ENCODE measurements around the gene TGFB1I1. TPM values are rescaled to one million over a fixed set of nuclear protein-coding genes. Genes with fewer than 3 reads are reported as not detected.

Gene TGFB1I1
- total and polyA plus RNA-seq, 2 donors (not counting 1 experiment from before 2014, with no cell fraction given), result 0.16 to 4.0 TPM

GRCh38 chr16:31423801-31424200 is 48.2 kb upstream of the TGFB1I1 start:
- H3K27me3 Mint-ChIP-seq, result peaks cover 15% of the 10 kb centered on the region
- Histone ChIP-seq H3K4me3 (ENCODE audit: control extremely low read depth in 1 of 5, extremely low read depth in 1 of 5, insufficient read depth in 1 of 5, low read depth in 2 of 5, low read length in 4 of 5) (no peak overlapping the region), H3K27me3 (replicated peaks in 1 of 4; ENCODE audit: control extremely low read depth in 1 of 4, control insufficient read depth in 3 of 4, insufficient read depth in 4 of 4, low read length in 3 of 4) (no peaks in the 10 kb centered on the region), H3K4me1 (ENCODE audit: control insufficient read depth in 2 of 2, insufficient read depth in 2 of 2, low read length in 2 of 2) (peaks cover 3 to 7% of the 10 kb centered on the region in 2 donors), H3K79me2 (ENCODE audit: control insufficient read depth, insufficient read depth, low read length) (no peaks in the 10 kb centered on the region), H3K36me3 (replicated peaks in 1 of 2; ENCODE audit: control extremely low read depth in 1 of 2, control insufficient read depth in 1 of 2, extremely low read depth in 1 of 2, insufficient read depth in 2 of 2, low read length in 1 of 2) (no peaks in the 10 kb centered on the region), H3K9me3 (ENCODE audit: control extremely low read depth in 1 of 3, control insufficient read depth in 2 of 3, insufficient read depth in 1 of 3, low read length in 2 of 3) (peaks cover 0 to 9% (median 0%) of the 10 kb centered on the region in 3 donors), H4K20me1 (ENCODE audit: control insufficient read depth, insufficient read depth, low read length, poor library complexity, severe bottlenecking) (no peaks in the 10 kb centered on the region), H2AFZ (ENCODE audit: insufficient read depth, low read depth, low read length, poor library complexity, severe bottlenecking) (no peak overlapping the region), H3K27ac (ENCODE audit: low read length in 2 of 2) (no peak overlapping the region), H3K9ac (ENCODE audit: low read length) (no peak overlapping the region), H3K4me2 (replicated peaks; ENCODE audit: low read depth, low read length, poor library complexity, severe bottlenecking) (no peak overlapping the region)
- WGBS (ENCODE audit: insufficient coverage), result 88% methylated on average over 9 of the region's 12 CpGs
- H3K4me3 Mint-ChIP-seq, result no peak overlapping the region
- ATAC-seq (ENCODE audit: low read depth) (no peak), DNase-seq (no peak)
- POLR2A ChIA-PET, result interaction anchor here (0.7 kb wide), 1 partner anchor 461 kb away, joined by 5 read pairs; no protein-coding TSS in a partner anchor
- no peaks in the 10 kb centered on the region for H3K4me1 Mint-ChIP-seq
- no peak overlapping the region for H3K27ac Mint-ChIP-seq
- no peaks in the 10 kb centered on the region for H3K9me3 Mint-ChIP-seq (ENCODE audit: insufficient read depth)
- TF ChIP-seq EZH2 (IDR thresholded peaks at IDR 0.05; ENCODE audit: borderline replicate concordance, insufficient read depth, low read depth, low read length, poor library complexity, severe bottlenecking), result no peak
- no peak for TF ChIP-seq CTCF (IDR thresholded peaks at IDR 0.05)
- CTCF ChIA-PET, result no interaction called here
- intact Hi-C loops (cut with micrococcal nuclease), result no loop called here

- CTCF ChIA-PET, result interaction anchor here (0.7 to 1.6 kb wide), 3 partner anchors 16 to 473 kb away, joined by 3 to 6 read pairs (median 3); partner anchors contain the start of gene ZNF843
- Mint-ChIP-seq H3K4me3 (peak overlapping the region; percentile 37), H3K4me1 (peaks cover 2% of the 10 kb centered on the region), H3K27ac (no peak overlapping the region), H3K27me3 (peaks cover 15% of the 10 kb centered on the region), H3K9me3 (ENCODE audit: insufficient read depth) (no peaks in the 10 kb centered on the region)
- TF ChIP-seq CTCF (IDR thresholded peaks at IDR 0.05) (no peak), EZH2 (IDR thresholded peaks at IDR 0.05; ENCODE audit: borderline replicate concordance, insufficient read depth, low read depth, low read length, poor library complexity, severe bottlenecking) (no peak)
- Histone ChIP-seq H3K27me3 (replicated peaks in 1 of 4; ENCODE audit: control extremely low read depth in 1 of 4, control insufficient read depth in 3 of 4, insufficient read depth in 4 of 4, low read length in 3 of 4) (no peaks in the 10 kb centered on the region), H4K20me1 (ENCODE audit: control insufficient read depth, insufficient read depth, low read length, poor library complexity, severe bottlenecking) (no peaks in the 10 kb centered on the region), H3K36me3 (replicated peaks in 1 of 2; ENCODE audit: control extremely low read depth in 1 of 2, control insufficient read depth in 1 of 2, extremely low read depth in 1 of 2, insufficient read depth in 2 of 2, low read length in 1 of 2) (no peaks in the 10 kb centered on the region), H3K4me1 (ENCODE audit: control insufficient read depth in 2 of 2, insufficient read depth in 2 of 2, low read length in 2 of 2) (peaks cover 3 to 7% of the 10 kb centered on the region in 2 donors), H3K9ac (ENCODE audit: low read length) (no peak overlapping the region), H3K4me3 (ENCODE audit: control extremely low read depth in 1 of 5, extremely low read depth in 1 of 5, insufficient read depth in 1 of 5, low read depth in 2 of 5, low read length in 4 of 5) (peak overlapping the region in 4 of 5 experiments; percentile 2 to 40 (median 20)), H2AFZ (ENCODE audit: insufficient read depth, low read depth, low read length, poor library complexity, severe bottlenecking) (peak overlapping the region; percentile 62), H3K4me2 (replicated peaks; ENCODE audit: low read depth, low read length, poor library complexity, severe bottlenecking) (peak overlapping the region; percentile 71), H3K9me3 (ENCODE audit: control extremely low read depth in 1 of 3, control insufficient read depth in 2 of 3, insufficient read depth in 1 of 3, low read length in 2 of 3) (peaks cover 0 to 9% (median 0%) of the 10 kb centered on the region in 3 donors), H3K27ac (ENCODE audit: low read length in 2 of 2) (no peak overlapping the region), H3K79me2 (ENCODE audit: control insufficient read depth, insufficient read depth, low read length) (no peaks in the 10 kb centered on the region)
- intact Hi-C loops (cut with micrococcal nuclease), result no loop called here
- ATAC-seq (ENCODE audit: low read depth) (peak; percentile 39), DNase-seq (peak; percentile 72)
- 49% methylated on average over 49 of the region's 83 CpGs for WGBS (ENCODE audit: insufficient coverage)
- POLR2A ChIA-PET, result no interaction called here
Observed at GRCh38 chr16:31427441-31428278, 44.3 kb upstream of the TGFB1I1 start.
